ENCODE results near the gene SLC29A4.
A peak's percentile ranks its signal among the peaks of the same experiment; 100 is the strongest.
"Not testable (repeated sequence)": the region's sequence is repeated elsewhere in the genome, so short reads cannot be mapped to it uniquely, and the experiment has no call there.

Gene SLC29A4

DNA sequence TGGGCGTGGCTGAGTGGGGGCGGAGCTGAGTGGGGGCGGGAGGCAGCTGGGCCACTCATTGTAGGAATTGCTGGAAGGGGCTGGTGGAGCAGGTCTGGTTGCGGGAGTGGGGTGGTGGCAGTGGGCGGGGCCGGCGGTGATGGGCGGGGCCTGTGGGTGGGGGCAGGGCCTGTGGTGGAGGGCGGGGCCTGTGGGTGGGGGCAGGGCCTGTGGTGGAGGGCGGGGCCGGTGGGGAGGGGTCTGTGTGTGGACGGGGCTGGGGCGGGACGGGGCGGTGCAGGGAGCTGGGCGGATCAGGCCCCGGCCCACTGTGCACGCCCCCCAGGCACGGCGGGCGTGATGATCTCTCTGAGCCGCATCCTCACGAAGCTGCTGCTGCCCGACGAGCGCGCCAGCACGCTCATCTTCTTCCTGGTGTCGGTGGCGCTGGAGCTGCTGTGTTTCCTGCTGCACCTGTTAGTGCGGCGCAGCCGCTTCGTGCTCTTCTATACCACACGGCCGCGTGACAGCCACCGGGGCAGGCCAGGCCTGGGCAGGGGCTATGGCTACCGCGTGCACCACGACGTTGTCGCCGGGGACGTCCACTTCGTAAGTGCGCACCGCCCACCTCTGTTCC lies 14.0 kb downstream of the SLC29A4 start:
- DNase-seq: peak; percentile 65

DNA sequence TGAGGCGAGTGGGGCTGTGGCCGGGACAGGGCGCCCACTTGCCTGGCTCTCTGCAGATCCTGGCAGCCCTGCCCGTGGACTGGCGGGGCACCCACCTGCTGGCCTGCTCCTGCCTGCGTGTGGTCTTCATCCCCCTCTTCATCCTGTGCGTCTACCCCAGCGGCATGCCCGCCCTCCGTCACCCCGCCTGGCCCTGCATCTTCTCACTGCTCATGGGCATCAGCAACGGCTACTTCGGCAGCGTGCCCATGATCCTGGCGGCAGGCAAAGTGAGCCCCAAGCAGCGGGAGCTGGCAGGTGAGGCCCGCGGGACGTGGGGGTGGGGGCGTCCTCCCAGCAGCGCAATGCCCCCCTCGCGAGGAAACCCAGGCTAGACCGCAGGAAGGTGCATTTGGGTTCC lies 17.6 kb downstream of the SLC29A4 start:
- no peak for DNase-seq

DNA sequence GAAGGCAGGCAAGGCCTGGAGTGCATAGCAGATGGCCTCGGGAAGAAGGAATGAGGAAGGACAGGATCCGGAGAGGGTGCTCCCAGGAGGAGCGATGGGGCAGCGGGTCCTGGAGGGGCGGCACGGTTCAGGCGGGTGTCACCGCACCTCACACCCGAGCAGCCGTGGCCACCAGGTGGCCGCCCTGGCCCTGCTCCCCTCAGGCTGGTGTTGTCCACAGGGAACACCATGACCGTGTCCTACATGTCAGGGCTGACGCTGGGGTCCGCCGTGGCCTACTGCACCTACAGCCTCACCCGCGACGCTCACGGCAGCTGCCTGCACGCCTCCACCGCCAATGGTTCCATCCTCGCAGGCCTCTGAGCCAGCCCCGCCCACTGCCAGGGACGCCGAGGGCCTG lies 19.8 kb downstream of the SLC29A4 start:
- DNase-seq: no peak

DNA sequence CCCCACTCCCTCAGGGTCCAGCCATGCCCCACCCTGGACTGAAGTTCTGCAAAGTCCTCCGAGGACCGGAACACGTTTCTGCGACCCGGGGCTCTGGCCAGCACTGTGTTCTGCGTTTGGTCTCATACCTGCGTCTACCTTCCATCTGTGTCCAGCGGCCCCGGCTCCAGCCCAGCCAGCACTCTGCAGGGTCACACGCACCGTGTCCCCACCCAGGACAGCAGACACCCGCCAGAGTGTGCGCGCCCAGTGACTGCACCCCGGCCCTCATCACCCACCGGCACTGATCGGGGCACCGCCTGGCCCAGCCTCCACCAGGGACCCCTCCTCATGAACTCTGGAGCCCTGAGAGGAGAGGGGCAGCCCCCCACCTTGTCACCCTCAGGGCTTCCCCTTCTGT lies 20.3 kb downstream of the SLC29A4 start:
- DNase-seq: no peak

DNA sequence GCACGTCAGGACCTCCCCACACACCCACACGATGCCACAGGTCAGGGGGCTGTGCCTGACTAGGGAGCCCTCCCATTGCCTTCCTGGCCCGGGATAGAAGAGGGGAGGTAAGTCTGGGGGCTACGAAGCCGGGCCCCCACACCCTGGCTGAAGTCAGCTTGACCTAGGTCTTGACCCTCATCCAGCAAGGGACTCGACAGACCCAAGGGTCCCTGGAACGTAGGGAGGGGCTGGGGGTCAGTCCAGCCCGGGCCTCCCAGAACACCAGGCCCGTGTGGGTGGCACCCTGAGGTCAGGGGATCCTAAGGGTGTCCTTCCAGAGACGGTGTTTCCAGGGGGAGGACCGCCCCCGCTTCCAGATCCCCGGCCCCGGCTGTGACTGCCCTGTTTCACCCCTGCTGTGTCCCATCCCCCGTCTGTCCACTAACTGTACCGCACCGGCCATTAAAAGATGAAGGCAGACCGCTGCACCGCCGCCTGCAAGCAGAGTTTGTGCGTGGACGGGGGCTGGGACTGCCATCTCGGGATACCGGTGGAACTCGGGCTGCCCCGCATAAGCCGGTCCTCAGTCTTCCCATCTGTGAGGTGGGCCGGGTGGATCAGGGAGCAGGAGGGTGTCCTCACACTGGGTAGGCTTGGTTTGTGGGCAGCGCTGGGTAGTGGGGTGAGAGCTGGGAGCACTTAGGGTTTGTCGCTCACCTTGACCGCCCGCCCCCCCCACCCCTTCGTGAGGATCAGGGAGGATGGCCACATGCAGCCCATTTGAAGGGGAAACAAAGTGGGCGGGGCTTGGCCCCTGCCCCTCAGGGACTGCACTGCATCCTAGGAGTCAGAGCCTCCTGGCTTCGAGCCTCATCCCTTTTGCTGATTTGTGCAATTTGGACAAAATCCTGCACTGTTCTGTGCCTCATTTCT lies 21.1 kb downstream of the SLC29A4 start:
- DNase-seq: no peak

DNA sequence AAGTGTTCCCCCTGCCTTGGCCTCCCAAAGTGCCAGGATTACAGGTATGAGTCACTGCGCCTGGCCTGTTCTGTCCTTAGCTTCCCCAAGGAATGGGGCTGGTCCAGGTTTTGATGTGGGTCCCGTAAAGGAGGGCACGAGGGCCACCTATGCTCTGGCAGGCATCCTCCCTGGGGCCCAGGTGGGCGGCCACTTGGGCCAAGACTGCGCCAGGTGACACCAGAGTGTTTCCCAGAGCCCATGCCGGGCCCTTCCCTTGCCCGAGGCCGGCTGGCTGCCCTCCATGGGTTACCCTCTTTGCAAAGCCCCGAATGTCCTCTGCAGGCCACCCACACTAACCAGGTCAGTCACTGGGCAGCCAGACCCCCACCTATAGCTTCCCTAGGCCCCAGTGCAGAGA lies 22.3 kb downstream of the SLC29A4 start:
- DNase-seq: not testable (repeated sequence)

DNA sequence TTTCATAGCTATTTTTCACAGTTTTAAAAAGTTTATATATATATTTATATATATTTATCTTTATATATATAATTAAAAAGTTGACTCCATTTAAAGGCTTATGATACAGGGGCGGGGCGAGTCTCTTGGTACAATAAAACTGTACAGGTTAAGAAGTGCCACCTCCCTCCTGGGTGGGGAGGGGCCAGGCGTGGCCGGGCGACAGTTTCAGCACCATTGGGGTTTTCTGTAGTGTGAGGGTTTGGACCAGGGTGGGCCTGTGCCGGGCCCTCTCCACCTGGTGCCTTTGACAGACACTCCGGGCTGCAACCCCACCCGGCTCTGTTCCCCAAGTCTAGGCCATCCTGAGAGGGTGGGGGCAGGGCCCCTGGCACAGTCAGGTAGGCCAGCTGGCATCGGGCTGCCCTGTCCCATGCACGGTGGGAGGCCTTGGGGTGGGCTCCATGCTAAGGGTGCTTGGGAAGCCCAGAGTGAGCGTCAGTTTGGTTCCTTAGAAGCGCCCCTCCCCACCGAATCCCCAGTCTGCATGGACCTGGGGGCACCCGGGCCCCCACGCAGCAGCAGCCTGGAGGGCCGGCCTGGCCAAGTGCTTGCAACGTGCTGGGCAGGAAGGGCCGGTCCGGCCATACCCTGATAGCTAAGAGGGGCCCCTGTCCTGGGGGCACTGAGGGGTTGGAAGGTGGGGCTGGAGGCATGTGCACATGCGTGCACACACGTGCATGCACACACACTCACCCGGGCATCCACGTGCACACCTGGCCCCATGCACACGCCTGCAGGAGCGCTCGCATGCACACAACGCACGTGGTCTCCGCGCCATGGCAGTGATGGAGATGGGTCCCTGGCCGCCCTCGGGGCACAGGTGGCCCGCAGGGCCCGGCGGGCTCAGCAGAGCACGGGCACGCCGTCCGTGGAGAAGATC lies 24.7 kb downstream of the SLC29A4 start:
- DNase-seq: not testable (repeated sequence)

DNA sequence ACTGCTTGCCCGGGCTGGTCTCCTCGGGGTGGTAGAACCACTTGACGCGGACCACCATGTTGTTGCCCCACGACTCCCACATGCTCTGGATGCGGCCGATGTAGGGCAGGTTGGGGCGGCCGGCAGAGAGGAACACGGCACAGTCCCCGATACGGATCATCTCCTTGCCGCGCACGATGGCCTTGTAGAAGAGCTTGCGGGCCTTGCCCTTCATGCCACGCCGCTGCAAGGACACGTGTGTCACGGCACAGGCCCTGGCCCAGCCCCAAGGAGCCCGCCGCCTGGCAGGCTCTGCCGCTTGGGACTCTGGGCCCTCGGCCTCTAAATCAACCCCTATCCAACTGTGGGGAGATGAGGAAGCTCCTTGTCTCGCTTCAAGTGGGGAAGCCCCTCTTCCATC lies 26.4 kb downstream of the SLC29A4 start:
- DNase-seq: no peak

DNA sequence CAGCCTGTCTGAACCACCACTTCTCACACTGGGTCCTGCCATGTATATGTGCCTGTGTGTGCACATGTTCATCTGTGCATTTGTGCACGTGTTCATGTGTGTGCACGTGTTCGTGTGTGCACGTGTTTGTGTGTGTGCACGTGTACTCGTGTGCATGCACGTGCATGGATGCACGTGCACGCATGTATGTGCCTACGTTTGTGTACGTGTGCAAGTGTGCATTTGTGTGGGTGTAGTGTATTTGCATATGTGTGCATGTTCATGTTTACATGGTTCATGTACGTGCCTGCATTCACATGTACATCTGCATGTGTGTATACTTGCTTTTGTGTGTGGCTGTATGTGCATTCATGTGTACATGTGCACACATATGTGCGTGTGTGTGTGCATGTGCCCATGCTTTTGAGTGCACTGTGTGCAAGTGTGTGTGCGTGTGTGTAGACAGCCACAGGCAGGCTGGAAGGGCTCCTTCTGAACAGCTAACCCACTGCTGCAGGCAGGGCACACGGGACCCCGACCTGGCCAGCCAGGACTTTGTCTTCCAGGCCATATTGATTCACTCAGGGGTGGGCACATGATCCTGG lies 28.2 kb downstream of the SLC29A4 start:
- no peak for DNase-seq

DNA sequence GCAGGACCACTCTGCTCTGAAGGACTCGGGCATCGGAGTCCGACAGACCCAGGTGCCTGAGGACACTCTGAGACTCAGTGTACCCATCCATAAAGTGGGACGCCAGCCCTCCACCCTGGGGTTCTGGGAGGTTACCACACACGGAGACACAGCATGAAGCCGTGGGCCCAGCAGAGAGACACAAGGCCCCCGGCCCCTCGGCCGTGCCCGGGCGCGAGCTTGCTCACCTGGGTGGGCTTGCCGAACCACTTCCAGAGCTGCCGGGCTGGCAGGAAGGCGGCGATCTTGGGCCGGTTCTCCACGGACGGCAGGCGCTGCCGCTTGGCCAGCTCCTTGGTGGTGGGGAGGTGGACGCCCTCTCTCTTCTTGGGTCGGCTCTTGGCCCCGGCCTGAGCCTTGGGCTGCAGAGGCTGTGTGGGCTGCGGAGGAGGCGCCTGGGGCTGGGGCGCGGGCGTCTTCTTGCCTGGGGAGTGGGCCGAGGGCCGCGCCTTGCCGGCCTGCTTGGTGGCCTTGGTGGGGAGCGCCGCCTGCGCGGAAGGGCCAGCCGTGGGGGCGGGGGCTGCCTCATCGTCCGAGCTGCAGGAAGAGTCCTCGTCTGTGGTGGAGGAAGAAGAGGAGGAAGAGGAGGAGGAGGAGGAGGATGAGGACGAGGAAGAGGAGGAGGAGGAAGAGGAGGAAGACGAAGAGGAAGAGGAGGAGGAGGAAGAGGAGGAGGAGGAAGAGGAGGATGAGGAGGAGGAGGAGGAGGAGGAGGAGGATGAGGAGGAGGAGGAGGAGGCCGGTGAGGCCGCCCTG lies 29.7 kb downstream of the SLC29A4 start:
- DNase-seq: not testable (repeated sequence)

DNA sequence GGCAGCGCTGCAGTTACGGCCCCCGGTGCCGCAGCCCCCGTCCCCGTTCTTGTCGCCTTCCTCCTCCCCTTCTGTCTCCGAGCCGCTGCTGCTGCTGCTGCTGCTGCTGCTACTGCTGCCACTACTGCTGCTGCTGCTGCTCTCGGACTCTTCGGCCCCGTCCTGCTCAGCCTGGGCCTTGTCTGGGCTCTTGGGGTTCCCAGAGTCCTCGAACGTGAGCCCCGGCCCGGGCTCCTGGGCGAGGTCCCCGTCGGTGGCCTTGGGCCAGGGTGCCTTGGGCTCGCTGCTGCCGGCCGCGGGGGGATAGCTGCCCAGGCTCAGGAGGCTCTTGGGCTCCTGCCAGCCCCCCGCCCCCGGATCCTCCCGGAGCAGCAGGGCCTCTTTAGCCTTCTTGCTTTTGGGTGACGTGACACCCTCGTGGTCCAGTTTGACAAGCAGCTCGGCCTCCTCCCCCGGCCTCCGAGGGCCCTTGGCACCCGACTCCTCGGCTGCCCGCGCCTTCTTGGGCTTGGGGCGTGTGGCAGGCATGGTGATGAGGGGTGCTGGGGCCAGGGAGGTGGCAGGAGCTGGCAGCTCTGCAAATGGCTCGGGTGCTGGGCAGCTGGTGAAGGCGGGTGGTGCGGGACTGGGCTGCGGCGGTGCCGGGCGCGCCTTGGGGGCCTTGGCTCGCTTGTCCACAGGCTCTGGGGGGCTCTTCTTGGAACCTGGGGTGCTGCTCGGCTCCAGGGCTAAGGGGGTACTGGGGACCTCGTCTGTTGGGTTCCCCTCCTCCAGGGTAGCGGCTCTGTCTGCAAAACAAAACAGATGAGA lies 30.5 kb downstream of the SLC29A4 start:
- not testable (repeated sequence) for DNase-seq

DNA sequence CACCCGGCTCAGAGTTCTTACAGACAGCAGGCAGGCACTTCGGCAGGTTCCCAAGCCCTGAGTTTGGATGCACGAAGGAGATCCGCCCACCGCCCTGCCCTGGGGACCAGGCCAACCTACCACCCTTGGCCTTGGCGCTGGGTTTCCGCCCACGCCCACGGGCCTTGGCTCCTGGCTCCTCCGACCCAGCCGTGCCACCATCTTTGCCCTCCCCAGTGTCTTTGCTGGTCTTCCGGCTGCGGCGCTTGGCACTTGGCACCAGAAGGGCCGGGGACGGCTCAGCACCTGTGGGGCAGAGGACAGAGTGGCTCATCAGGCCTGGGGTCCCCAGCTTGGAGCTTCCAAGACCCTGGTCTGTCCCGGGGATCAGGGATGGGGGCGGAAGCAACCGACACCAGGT lies 32.1 kb downstream of the SLC29A4 start:
- DNase-seq: no peak

DNA sequence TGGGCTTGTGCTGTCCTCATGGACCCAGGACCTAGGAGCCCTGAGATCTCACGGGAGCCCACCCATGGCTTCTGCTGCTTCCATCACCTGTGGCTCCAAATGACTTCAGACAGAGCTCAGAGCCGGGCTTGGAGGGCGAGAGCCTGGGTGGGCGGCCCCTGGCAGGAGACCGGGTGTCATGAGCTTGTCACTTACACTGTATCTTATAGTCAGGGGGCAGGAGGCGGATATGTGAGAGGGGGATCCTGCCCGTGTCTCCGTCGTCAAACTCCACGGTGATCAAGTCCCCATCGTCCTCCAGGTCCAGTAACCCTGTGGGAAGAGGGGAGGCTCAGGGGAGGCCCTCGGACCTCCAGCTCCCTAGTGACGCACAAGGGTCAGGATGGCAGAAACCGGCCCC lies 33.0 kb downstream of the SLC29A4 start:
- DNase-seq: no peak

DNA sequence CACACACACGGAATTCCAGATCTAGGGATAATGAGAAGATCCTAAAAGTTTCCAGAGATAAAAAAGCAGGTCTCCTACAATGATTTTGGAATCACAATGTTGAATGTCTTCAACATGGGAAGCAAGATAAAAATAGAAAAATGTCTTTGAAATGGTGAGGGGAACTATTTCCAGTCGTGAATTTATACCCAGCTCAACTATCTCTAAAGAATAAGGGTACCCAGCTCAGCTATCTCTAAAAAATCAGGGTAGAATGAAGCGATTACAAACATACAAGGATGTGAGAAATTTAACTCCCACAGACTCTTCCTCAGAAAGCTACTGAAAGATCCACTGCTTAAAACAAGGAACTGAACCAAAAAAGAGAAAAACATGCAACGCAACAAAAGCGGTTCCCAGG lies 35.9 kb downstream of the SLC29A4 start:
- DNase-seq: not testable (repeated sequence)

DNA sequence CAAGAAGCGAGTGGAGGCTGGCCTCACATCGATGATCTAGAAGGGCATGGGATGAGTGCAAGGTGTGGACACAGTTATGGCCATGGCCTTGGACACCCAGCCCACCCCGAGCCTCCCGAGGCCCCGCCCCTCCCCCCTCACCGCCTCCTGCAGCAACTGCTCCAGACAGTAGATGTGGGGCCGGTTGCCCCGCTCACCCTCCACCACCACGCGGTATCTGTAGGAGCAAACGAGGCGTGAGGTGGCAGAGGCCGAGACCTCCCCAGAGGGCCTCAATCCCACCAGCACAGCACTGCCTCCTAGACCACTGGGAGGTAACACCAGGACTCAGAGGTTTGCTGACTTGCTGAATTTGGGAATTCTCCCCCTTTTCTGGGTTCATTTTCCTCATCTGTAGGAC lies 37.6 kb downstream of the SLC29A4 start:
- DNase-seq: no peak

DNA sequence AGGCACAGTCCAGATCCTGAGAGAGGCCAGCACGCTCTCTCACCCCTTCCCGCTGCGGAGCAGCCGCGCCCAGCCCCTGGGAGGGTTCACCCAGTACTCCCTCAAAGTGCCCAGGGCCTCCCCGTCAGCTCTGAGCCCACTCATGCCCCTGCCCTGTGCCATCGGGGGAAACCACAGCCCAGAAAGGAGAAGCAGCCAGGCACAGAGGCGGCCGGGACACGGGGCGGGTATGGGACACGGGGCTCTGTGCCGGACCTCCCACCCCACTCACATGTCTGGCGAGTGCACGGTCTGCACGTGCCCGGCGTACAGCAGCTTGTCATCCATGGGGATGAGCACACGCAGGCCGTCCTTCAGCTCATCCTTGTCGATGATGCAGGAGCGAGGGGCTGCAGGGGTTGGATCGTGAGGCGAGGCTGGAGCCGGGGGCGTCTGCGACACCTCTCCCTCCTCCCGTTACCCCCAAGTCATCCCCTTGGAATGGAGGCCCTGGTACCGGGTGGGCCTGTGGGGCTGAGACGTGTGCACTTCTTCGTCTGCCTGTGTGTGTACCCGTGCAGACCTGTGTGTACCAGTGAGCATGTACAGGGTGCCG lies 38.2 kb downstream of the SLC29A4 start:
- no peak for DNase-seq

DNA sequence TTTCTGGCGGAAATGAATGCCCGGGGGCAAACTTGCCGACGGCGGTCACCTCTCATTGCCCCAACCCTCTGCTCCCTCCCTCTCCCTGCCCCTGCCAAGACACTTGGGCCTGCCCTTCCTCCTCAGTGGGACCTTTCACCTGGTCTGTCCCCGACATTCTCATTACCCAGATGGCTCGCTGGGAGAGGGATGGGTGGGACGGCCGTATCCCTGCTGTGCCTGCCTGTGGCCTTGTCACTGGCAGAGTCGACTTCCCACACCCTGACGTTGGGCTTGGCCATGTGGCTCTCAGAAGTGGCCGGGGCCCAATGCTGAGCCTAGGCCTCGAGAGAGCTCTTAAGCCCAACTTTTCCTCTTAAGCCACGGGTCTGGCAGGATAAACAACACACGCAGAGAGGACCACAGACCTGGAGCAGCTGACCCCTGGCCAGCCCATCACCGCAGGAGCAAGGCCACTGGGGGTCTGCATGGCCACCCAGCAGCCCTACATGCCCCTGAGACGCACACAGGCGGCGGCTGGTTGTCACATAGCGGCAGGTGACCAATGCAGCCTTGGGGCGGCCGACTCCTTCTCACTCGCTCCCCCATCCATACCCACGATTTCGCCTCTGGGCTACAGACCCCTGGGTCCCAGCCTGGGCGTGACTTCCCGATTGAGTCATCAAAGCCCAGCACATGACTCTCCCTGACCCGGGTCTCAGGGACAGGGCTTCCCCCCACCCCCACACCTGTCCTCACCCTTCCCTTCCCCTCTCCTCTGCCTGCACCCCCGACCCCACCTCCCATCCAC lies 40.1 kb downstream of the SLC29A4 start:
- no peak for DNase-seq

DNA sequence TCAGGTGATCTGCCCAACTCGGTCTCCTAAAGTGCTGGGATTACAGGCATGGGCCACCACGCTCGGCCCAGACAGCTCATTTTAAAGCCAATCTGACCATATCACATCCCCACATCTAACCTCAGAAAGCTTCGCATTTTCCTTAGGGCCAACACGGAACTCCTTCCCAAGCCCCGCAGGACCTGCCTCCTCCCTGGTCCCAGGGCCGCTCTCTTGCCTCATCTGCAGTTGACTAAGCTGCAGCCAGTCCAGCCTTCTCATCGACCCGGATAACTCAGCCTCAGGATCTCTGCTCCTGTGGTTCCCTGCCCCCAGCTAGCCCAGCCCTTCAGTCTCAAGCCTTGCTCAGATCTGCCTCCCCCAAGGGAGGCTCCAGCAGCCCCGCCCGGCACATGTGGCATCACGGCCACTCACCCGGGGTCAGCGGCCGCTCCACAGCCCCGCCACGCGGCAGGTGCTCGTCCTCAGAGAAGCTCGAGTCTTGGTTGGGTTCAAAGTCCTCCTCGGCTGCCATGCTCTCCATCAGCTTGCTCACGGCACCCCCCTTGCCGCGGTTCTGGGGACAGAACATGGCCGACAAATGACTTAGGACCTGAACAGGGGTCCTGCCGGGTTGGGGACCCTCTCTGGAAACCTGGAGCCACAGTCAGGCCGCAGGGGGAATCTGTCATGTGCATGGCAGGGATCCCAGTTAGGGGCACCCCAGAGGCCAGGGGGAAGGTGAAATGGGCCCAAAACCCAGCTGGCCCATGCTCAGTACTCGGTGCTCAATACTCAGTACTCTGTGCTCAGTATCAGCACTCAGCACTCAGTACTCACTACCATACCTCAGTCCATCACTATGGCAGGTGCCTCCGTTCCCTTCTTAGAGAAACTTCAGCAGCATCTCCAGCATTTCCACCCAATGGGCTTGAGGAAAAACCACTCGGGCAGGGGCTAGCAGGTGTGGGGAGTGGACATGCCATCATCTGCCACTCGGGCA lies 41.3 kb downstream of the SLC29A4 start:
- DNase-seq: not testable (repeated sequence)

DNA sequence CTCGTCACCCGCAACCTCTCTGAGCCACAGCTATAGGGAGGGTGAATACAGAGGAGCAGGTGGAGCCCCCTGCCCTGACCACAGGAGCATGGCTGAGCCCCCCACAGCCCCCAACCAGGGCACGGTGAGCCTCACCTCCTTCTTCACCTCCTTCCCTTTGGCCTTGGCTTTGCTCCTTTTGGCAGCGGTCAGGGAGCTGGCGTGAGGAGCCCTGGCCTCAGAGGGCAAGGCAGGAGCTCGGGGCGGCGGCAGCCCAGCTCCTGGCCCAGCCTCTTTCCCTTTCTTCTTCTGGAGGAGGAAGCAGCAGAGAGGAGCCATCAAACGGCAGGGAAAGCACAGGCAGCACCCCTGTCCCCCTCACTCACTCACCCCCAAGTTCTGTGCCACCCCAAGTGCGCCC lies 42.2 kb downstream of the SLC29A4 start:
- no peak for DNase-seq

All from activated CD4-positive, alpha-beta T cell treated with anti-CD3 and anti-CD28 coated beads, Interleukin-2, Interleukin-6, amounts not matched to agents 100 ng/mL and 50 ng/mL, durations not matched to agents 16 hours and 8 hours (primary cell).